ENCODE results near the gene GMNN.

DNA sequence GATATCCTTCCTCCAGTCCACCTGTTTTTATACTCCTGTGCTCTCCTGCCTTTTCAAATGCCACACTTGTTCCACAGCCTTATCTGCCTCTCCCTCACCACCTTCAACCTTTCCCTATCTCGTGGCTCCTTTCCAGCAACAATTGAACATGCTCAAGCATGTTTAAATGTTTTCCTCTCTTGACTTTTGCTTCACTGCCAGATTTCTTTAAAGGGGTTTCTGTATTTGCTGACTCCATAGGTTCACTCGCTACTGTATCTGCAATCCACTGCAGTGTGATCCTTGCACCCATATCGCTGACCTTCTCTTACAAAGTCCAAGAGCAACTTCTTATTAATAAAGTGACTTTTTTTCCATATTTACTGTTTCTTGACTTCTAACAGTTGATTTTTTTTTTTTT, 11.2 kb upstream of the GMNN start:
- TF ChIP-seq, protein P1, sequence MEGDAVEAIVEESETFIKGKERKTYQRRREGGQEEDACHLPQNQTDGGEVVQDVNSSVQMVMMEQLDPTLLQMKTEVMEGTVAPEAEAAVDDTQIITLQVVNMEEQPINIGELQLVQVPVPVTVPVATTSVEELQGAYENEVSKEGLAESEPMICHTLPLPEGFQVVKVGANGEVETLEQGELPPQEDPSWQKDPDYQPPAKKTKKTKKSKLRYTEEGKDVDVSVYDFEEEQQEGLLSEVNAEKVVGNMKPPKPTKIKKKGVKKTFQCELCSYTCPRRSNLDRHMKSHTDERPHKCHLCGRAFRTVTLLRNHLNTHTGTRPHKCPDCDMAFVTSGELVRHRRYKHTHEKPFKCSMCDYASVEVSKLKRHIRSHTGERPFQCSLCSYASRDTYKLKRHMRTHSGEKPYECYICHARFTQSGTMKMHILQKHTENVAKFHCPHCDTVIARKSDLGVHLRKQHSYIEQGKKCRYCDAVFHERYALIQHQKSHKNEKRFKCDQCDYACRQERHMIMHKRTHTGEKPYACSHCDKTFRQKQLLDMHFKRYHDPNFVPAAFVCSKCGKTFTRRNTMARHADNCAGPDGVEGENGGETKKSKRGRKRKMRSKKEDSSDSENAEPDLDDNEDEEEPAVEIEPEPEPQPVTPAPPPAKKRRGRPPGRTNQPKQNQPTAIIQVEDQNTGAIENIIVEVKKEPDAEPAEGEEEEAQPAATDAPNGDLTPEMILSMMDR (IDR thresholded peaks at IDR 0.05): no peak
- no peak for TF ChIP-seq EZH2 (IDR thresholded peaks at IDR 0.05; ENCODE audit: borderline replicate concordance, insufficient read depth, low read depth, low read length, poor library complexity, severe bottlenecking)
